Neural cell (in vitro differentiated cells): ENCODE results near the gene PRSS57. TPM values are rescaled to one million over a fixed set of nuclear protein-coding genes. Genes with fewer than 3 reads are reported as not detected.

Experiments
- H2AFZ ChIP-seq: fragments of 200-600, 300-800 bp; sonication (generic), shearing (Covaris generic); 2 replicates; pipeline ENCODE4 v1.6.0; 2014; ENCODE audit warnings: low read depth, mild to moderate bottlenecking, antibody characterized with exemption, low read length, moderate library complexity
- H3F3A ChIP-seq: fragments of 200-600 bp; shearing (Covaris generic); 2 replicates; pipeline ENCODE4 v1.6.1; 2016; ENCODE audit warnings: mild to moderate bottlenecking, moderate library complexity, mixed read lengths, antibody characterized with exemption, low read length; ENCODE audit not compliant: insufficient read depth, poor library complexity, severe bottlenecking
- H3K27ac ChIP-seq: fragments of 200-600, 300-800 bp; sonication (generic), shearing (Covaris generic); 2 replicates; pipeline ENCODE4 v1.5.1; 2014; ENCODE audit warnings: mild to moderate bottlenecking, low read length, moderate library complexity
- H3K27me3 ChIP-seq: fragments of 300-800, 200-600 bp; sonication (generic), shearing (Covaris generic); 2 replicates; pipeline ENCODE4 v1.6.0; 2014; ENCODE audit warnings: mild to moderate bottlenecking, low read depth, low read length, moderate library complexity; ENCODE audit not compliant: insufficient read depth
- H3K36me3 ChIP-seq: fragments of 300-800, 200-600 bp; sonication (generic), shearing (Covaris generic); 2 replicates; pipeline ENCODE4 v1.5.1; 2014; ENCODE audit warnings: mild to moderate bottlenecking, antibody characterized with exemption, low read length, moderate library complexity; ENCODE audit not compliant: insufficient read depth
- H3K4me2 ChIP-seq: fragments of 300-800, 200-600 bp; sonication (generic), shearing (Covaris generic); 2 replicates; pipeline ENCODE4 v1.6.0; 2014; ENCODE audit warnings: mild to moderate bottlenecking, low read length
- H3K4me3 ChIP-seq: fragments of 300-800, 200-600 bp; sonication (generic), shearing (Covaris generic); 2 replicates; pipeline ENCODE4 v1.5.1; 2014; ENCODE audit warnings: mild to moderate bottlenecking, low read length, moderate library complexity
- H3K79me2 ChIP-seq: fragments of 200-600 bp; shearing (Covaris generic); replicated peaks from 2 replicates; pipeline ENCODE4 v1.6.0; 2014; ENCODE audit warnings: mild to moderate bottlenecking, low read length, moderate library complexity; ENCODE audit not compliant: insufficient read depth
- H3K9ac ChIP-seq: fragments of 300-800, 200-600 bp; sonication (generic), shearing (Covaris generic); 2 replicates; pipeline ENCODE4 v1.6.1; 2016; ENCODE audit warnings: mild to moderate bottlenecking, low read length, mixed read lengths
- H3K9me2 ChIP-seq: fragments of 200-600 bp; shearing (Covaris generic); 2 replicates; pipeline ENCODE4 v1.6.1; 2016; ENCODE audit warnings: mild to moderate bottlenecking, low read length, mixed read lengths; ENCODE audit not compliant: insufficient read depth
- H3K9me3 ChIP-seq: fragments of 200-600, 300-800 bp; sonication (generic), shearing (Covaris generic); 2 replicates; pipeline ENCODE4 v1.6.1; 2016; ENCODE audit warnings: mild to moderate bottlenecking, mixed run types, low read length, moderate library complexity, mixed read lengths
- H4K20me1 ChIP-seq: fragments of 200-600 bp; shearing (Covaris generic); 2 replicates; pipeline ENCODE4 v1.6.1; 2016; ENCODE audit warnings: mild to moderate bottlenecking, mixed run types; ENCODE audit not compliant: insufficient read depth
- EP300 ChIP-seq: fragments of 450-650 bp; conservative IDR thresholded peaks from 2 replicates; pipeline ENCODE4 v1.6.1; 2014; ENCODE audit warnings: antibody characterized with exemption, mild to moderate bottlenecking, moderate library complexity; ENCODE audit not compliant: poor library complexity, severe bottlenecking
- EZH2 ChIP-seq: fragments of 200-600, 300-800 bp; shearing (Covaris generic), sonication (generic); IDR thresholded peaks from 2 replicates; pipeline ENCODE4 v1.6.1; 2014; ENCODE audit warnings: antibody characterized with exemption, low read length, borderline replicate concordance, mild to moderate bottlenecking; ENCODE audit not compliant: insufficient read depth, poor library complexity, severe bottlenecking
- MXI1 ChIP-seq: fragments of 450-650 bp; conservative IDR thresholded peaks from 2 replicates; pipeline ENCODE4 v1.6.1; 2014; ENCODE audit warnings: antibody characterized with exemption, mild to moderate bottlenecking; ENCODE audit not compliant: poor library complexity, severe bottlenecking
- POLR2AphosphoS5 ChIP-seq: IDR thresholded peaks from 2 replicates; pipeline ENCODE4 v1.6.1; 2012
- RAD21 ChIP-seq: fragments of 450-650 bp; conservative IDR thresholded peaks from 2 replicates; pipeline ENCODE4 v1.6.1; 2014; ENCODE audit warnings: antibody characterized with exemption, mild to moderate bottlenecking, moderate library complexity
- SMC3 ChIP-seq: fragments of 450-650 bp; conservative IDR thresholded peaks from 2 replicates; pipeline ENCODE4 v1.6.1; 2014; ENCODE audit warnings: antibody characterized with exemption, mild to moderate bottlenecking, moderate library complexity; ENCODE audit not compliant: poor library complexity
- TAF1 ChIP-seq: IDR thresholded peaks from 2 replicates; pipeline ENCODE4 v1.6.1; 2012; ENCODE audit warnings: low read depth
- polyA plus RNA-seq: library from polyadenylated mRNA; depleted of rRNA; stranded (reverse); fragments of >200 nt; gene quantifications from 2 replicates; pipeline ENCODE4 v1.2.3, GENCODE V29; 2014
- TF ChIP-seq, protein P1 (sequence below): fragments of 450-650 bp; IDR thresholded peaks from 2 replicates; pipeline ENCODE4 v1.5.1; 2014; ENCODE audit warnings: antibody characterized with exemption, mild to moderate bottlenecking, moderate library complexity; ENCODE audit not compliant: poor library complexity, severe bottlenecking
- TF ChIP-seq, protein P2 (sequence below): IDR thresholded peaks from 2 replicates; pipeline ENCODE4 v1.6.1; 2012; ENCODE audit warnings: borderline replicate concordance

The PRSS57 gene
- polyA plus RNA-seq, 1 donor from 2014 or later: not detected

DNA sequence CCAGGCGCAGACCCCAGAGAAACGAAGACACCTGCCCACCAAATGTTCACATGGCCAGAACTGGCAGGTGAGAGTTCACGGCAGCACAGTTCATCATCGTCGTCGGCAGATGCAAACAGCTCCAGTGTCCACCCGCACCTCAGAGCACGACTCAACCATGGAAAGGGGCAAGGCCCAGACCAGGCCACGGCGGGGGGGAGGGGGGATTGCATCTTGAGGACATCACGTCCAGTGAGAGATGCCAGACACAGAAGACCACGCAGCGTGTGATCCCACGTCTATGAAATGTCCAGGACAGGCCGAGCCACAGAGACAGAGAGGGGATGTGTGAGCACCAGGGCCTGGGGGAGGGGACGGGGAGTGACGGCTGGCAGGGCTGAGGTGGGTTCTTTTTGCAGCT lies 39.6 kb downstream of the PRSS57 start:
- Histone ChIP-seq H3K36me3 (no peaks in the 10 kb centered on the region), H4K20me1 (peaks cover under 1% of the 10 kb centered on the region), H3K27me3 (no peaks in the 10 kb centered on the region)

DNA sequence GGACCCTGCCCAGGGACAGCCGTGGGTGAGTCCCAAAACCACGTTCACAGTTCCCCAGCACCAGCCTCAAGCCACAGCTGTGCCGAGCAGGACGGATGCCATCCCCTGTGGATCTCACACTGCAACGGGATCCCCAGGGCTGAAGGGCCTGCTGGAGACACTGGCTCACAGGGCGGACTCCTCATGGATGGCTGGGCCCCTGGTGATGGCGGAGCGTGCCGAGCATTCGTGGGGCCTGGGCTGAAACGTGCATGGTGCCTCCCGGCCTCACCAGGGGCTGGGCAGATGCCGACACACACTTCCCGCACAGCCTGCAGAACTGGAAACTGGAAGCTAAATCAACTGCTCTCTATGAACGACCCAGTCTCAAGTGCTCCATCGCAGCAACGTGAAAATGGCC lies 41.8 kb downstream of the PRSS57 start:
- H3K79me2 ChIP-seq: peaks cover 32% of the 10 kb centered on the region
- no peaks in the 10 kb centered on the region for H4K20me1 ChIP-seq

More for the DNA sequence above, 39.6 kb downstream of the PRSS57 start:
- H3K9me2 ChIP-seq: no peaks in the 10 kb centered on the region
- H2AFZ ChIP-seq: no peak overlapping the region
- no peak overlapping the region for H3K27ac ChIP-seq
- H3K4me3 ChIP-seq: no peak overlapping the region
- no peaks in the 10 kb centered on the region for H3F3A ChIP-seq
- no peaks in the 10 kb centered on the region for H3K9me3 ChIP-seq
- peaks cover 48% of the 10 kb centered on the region for H3K79me2 ChIP-seq
- H3K9ac ChIP-seq: no peak overlapping the region
- TF ChIP-seq TAF1 (no peak), RAD21 (no peak), SMC3 (no peak), EP300 (no peak), POLR2AphosphoS5 (no peak), MXI1 (no peak), EZH2 (no peak)
- TF ChIP-seq, protein P1, sequence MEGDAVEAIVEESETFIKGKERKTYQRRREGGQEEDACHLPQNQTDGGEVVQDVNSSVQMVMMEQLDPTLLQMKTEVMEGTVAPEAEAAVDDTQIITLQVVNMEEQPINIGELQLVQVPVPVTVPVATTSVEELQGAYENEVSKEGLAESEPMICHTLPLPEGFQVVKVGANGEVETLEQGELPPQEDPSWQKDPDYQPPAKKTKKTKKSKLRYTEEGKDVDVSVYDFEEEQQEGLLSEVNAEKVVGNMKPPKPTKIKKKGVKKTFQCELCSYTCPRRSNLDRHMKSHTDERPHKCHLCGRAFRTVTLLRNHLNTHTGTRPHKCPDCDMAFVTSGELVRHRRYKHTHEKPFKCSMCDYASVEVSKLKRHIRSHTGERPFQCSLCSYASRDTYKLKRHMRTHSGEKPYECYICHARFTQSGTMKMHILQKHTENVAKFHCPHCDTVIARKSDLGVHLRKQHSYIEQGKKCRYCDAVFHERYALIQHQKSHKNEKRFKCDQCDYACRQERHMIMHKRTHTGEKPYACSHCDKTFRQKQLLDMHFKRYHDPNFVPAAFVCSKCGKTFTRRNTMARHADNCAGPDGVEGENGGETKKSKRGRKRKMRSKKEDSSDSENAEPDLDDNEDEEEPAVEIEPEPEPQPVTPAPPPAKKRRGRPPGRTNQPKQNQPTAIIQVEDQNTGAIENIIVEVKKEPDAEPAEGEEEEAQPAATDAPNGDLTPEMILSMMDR: no peak
- TF ChIP-seq, protein P2, sequence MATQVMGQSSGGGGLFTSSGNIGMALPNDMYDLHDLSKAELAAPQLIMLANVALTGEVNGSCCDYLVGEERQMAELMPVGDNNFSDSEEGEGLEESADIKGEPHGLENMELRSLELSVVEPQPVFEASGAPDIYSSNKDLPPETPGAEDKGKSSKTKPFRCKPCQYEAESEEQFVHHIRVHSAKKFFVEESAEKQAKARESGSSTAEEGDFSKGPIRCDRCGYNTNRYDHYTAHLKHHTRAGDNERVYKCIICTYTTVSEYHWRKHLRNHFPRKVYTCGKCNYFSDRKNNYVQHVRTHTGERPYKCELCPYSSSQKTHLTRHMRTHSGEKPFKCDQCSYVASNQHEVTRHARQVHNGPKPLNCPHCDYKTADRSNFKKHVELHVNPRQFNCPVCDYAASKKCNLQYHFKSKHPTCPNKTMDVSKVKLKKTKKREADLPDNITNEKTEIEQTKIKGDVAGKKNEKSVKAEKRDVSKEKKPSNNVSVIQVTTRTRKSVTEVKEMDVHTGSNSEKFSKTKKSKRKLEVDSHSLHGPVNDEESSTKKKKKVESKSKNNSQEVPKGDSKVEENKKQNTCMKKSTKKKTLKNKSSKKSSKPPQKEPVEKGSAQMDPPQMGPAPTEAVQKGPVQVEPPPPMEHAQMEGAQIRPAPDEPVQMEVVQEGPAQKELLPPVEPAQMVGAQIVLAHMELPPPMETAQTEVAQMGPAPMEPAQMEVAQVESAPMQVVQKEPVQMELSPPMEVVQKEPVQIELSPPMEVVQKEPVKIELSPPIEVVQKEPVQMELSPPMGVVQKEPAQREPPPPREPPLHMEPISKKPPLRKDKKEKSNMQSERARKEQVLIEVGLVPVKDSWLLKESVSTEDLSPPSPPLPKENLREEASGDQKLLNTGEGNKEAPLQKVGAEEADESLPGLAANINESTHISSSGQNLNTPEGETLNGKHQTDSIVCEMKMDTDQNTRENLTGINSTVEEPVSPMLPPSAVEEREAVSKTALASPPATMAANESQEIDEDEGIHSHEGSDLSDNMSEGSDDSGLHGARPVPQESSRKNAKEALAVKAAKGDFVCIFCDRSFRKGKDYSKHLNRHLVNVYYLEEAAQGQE: no peak
- H3K4me2 ChIP-seq: no peak overlapping the region

More for the DNA sequence above, 41.8 kb downstream of the PRSS57 start:
- H3K9ac ChIP-seq: no peak overlapping the region
- no peaks in the 10 kb centered on the region for H3K36me3 ChIP-seq
- H2AFZ ChIP-seq: no peak overlapping the region
- H3K4me3 ChIP-seq: no peak overlapping the region
- no peak overlapping the region for H3K27ac ChIP-seq
- H3K4me2 ChIP-seq: no peak overlapping the region
- H3K9me3 ChIP-seq: no peaks in the 10 kb centered on the region
- no peaks in the 10 kb centered on the region for H3F3A ChIP-seq
- no peak for TF ChIP-seq SMC3
- TF ChIP-seq EZH2: no peak
- TF ChIP-seq, protein P2: no peak
- no peak for TF ChIP-seq MXI1
- no peak for TF ChIP-seq TAF1
- no peak for TF ChIP-seq POLR2AphosphoS5
- TF ChIP-seq, protein P1: no peak
- no peak for TF ChIP-seq EP300
- no peak for TF ChIP-seq RAD21
- no peaks in the 10 kb centered on the region for H3K9me2 ChIP-seq
- H3K27me3 ChIP-seq: no peaks in the 10 kb centered on the region
